ENCODE results near the gene ATRNL1. TPM values are rescaled to one million over a fixed set of nuclear protein-coding genes. Genes with fewer than 3 reads are reported as not detected.

The ATRNL1 gene
- total and polyA plus RNA-seq, 2 of the 8 experiments (the other 6 are each of a cell fraction or from before 2014, with no cell fraction given) = 5.1 to 17.6 TPM

- H3K23me2 ChIP-seq (ENCODE audit: low read depth, low read length) = no peaks in the 10 kb centered on the region
- FAIRE-seq = no peak
- H3K4me3 ChIP-seq (ENCODE audit: extremely low read depth in 1 of 4, insufficient read depth in 2 of 4, low read depth in 3 of 4, low read length in 4 of 4) = no peak overlapping the region
- no peak overlapping the region for H2AFZ ChIP-seq (ENCODE audit: low read length)
- 54% methylated on average over 2 of the region's 2 CpGs; no CpG with 5 or more reads in 1 of the 2 experiments for WGBS, 2 experiments (ENCODE audit: extremely low coverage in 1 of 2, insufficient coverage in 1 of 2, insufficient read length in 1 of 2, insufficient replicate concordance in 2 of 2, low coverage in 1 of 2, low lambda C conversion rate in 2 of 2, missing lambda C conversion rate in 1 of 2)
- no peak overlapping the region for H2BK12ac ChIP-seq (ENCODE audit: low read depth, low read length)
- H2BK20ac ChIP-seq (ENCODE audit: low read length) = no peak overlapping the region
- no peak overlapping the region for H3K4ac ChIP-seq (replicated peaks; ENCODE audit: insufficient read length, low read depth, low read length)
- H2BK5ac ChIP-seq (ENCODE audit: low read depth, low read length) = no peak overlapping the region
- H3K9ac ChIP-seq (replicated peaks in 1 of 4; ENCODE audit: extremely low read depth in 1 of 4, low read depth in 3 of 4, low read length in 3 of 4) = no peak overlapping the region
- H3K14ac ChIP-seq (ENCODE audit: insufficient read length) = no peak overlapping the region
- no peak for DNase-seq (ENCODE audit: low read depth in 1 of 2, low spot score in 2 of 2)
- no peaks in the 10 kb centered on the region for H3K9me3 ChIP-seq (ENCODE audit: insufficient read depth in 2 of 2, low read depth in 1 of 2, low read length in 1 of 2)
- H2BK120ac ChIP-seq (replicated peaks; ENCODE audit: low read depth, low read length) = no peak overlapping the region
- no peak overlapping the region for H4K91ac ChIP-seq (replicated peaks; ENCODE audit: insufficient read length, low read length)
- no peak overlapping the region for H2BK15ac ChIP-seq (ENCODE audit: low read length)
- no peak overlapping the region; the same call in 1 of the 2 replicates for H3K27ac ChIP-seq (ENCODE audit: low read depth, low read length)
- ChIA-PET CTCF (ENCODE audit: partially characterized antibody) (interaction anchor here (1.7 to 3.4 kb wide), 4 partner anchors 17 to 341 kb away, joined by 5 to 15 read pairs (median 6); no protein-coding TSS in a partner anchor), POLR2A (ENCODE audit: partially characterized antibody) (interaction anchor here (0.9 kb wide), 1 partner anchor 321 kb away, joined by 3 read pairs; no protein-coding TSS in a partner anchor)
- no peaks in the 10 kb centered on the region for H3K79me2 ChIP-seq (ENCODE audit: control insufficient read depth in 1 of 2, insufficient read depth in 2 of 2, low read length in 2 of 2)
- H3K36me3 ChIP-seq (ENCODE audit: control insufficient read depth in 2 of 4, insufficient read depth in 4 of 4, low read length in 3 of 4) = no peaks in the 10 kb centered on the region
- no peaks in the 10 kb centered on the region for H3K79me1 ChIP-seq (ENCODE audit: low read depth, low read length)
- H3K4me1 ChIP-seq (replicated peaks in 1 of 4; ENCODE audit: control insufficient read depth in 3 of 4, insufficient read depth in 4 of 4, low read length in 3 of 4) = peaks cover 0 to 4% (median 1%) of the 10 kb centered on the region in 4 experiments; a peak in 1 of 7 replicates
- no peak overlapping the region for H2AK5ac ChIP-seq (ENCODE audit: low read depth, low read length)
- H3K56ac ChIP-seq (replicated peaks; ENCODE audit: insufficient read length, low read depth, low read length) = no peak overlapping the region
- no peak overlapping the region for H3K4me2 ChIP-seq (ENCODE audit: insufficient read depth in 1 of 2, low read depth in 2 of 2, low read length in 2 of 2)
- no peak overlapping the region for H4K5ac ChIP-seq (ENCODE audit: insufficient read length, low read depth, low read length)
- no peak overlapping the region for H3K23ac ChIP-seq (ENCODE audit: insufficient read length)
- no peak overlapping the region for H3K18ac ChIP-seq (ENCODE audit: extremely low read depth, low read length)
- H4K20me1 ChIP-seq (replicated peaks in 1 of 2; ENCODE audit: control insufficient read depth in 1 of 2, insufficient read depth in 2 of 2, low read length in 2 of 2) = no peaks in the 10 kb centered on the region
- no peaks in the 10 kb centered on the region for H3K27me3 ChIP-seq (replicated peaks in 1 of 4; ENCODE audit: control insufficient read depth in 3 of 4, extremely low read depth in 1 of 4, insufficient read depth in 3 of 4, low read length in 3 of 4)
- H4K8ac ChIP-seq (ENCODE audit: extremely low read depth, insufficient read depth, low read length) = no peak overlapping the region
- TF ChIP-seq FOSL1 (IDR thresholded peaks at IDR 0.05; ENCODE audit: insufficient read depth, low read depth, low read length) = no peak
- no peak for TF ChIP-seq CTBP2 (IDR thresholded peaks at IDR 0.05; ENCODE audit: borderline replicate concordance, insufficient read depth, insufficient read length, low read length)
- no peak for TF ChIP-seq EGR1 (IDR thresholded peaks at IDR 0.05; ENCODE audit: borderline replicate concordance, low read depth, low read length)
- no peak for TF ChIP-seq ZNF274 (IDR thresholded peaks at IDR 0.05; ENCODE audit: borderline replicate concordance, extremely low read depth, low read length)
- TF ChIP-seq POLR2AphosphoS5 (IDR thresholded peaks at IDR 0.05; ENCODE audit: low read depth, low read length) = no peak
- TF ChIP-seq SIN3A (conservative IDR thresholded peaks at IDR 0.05 in 1 of 2, IDR thresholded peaks at IDR 0.05 in 1 of 2; ENCODE audit: low read depth in 1 of 2, low read length in 2 of 2) = no peak
- no peak for TF ChIP-seq EZH2 (IDR thresholded peaks at IDR 0.05; ENCODE audit: low read depth, low read length, severe bottlenecking)
- TF ChIP-seq CHD2 (IDR thresholded peaks at IDR 0.05; ENCODE audit: low read length) = no peak
- TF ChIP-seq KDM4A (IDR thresholded peaks at IDR 0.05; ENCODE audit: low read depth, low read length, severe bottlenecking) = no peak
- no peak for TF ChIP-seq SRF (IDR thresholded peaks at IDR 0.05; ENCODE audit: low read depth, low read length)
- TF ChIP-seq RAD21 (IDR thresholded peaks at IDR 0.05 in 1 of 2, conservative IDR thresholded peaks at IDR 0.05 in 1 of 2; ENCODE audit: low read depth in 2 of 2, low read length in 2 of 2) = no peak
- no peak for TF ChIP-seq RFX5 (IDR thresholded peaks at IDR 0.05; ENCODE audit: borderline replicate concordance, low read depth, low read length)
- no peak for TF ChIP-seq GABPA (IDR thresholded peaks at IDR 0.05; ENCODE audit: borderline replicate concordance, insufficient read depth, low read length)
- no peak for TF ChIP-seq CHD1 (IDR thresholded peaks at IDR 0.05; ENCODE audit: low read depth, low read length)
These were observed 853.9 kb downstream of the ATRNL1 start for GRCh38 chr10:115947104-115947503.

Data from H1 (cell line).